ENCODE data around the gene TOPORS.
"Not testable (repeated sequence)": the region's sequence is repeated elsewhere in the genome, so short reads cannot be mapped to it uniquely, and the experiment has no call there.

Gene TOPORS

DNA sequence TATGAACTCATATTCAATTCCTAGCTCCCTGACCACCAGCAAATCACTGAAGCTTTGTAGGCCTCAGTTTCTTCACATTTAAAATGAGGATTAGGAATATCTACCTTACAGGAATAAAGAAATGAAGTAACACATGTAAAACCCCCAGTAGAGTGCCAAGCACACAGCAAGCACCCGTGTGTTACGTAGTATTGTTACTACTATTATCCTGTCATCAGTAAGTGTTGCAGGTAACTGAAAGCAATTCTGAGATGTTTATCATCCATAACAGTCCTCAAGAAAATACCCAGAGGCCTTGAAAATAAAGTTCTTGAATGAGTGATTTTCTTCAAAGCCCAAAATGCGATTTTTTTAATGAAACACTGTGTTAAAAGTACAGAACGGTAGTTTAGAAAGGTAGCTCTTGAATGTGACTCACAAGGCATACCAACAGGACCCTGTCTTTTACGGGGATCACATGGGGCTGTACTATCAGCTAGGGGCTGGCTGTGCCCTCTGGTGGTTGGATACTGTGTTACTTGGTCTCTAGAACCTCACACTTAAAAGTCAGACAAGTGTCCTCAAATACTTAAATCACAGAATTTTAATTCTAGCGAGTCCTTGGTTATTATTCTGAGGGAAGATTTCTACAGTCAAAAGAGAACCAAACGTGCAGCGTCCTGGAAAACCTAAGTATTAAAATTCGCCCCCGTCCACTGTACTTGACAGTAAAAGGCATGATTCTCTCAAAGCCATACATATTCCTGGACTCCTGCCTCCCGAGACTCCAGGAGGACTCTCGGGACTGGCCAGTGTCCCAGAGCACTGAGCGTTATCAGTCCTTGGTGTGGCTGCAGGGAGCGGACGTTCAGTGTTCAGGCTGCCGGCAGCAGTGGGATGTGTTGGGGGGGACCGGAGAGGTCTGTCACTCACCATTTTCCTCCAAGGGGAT lies 19.8 kb upstream of the TOPORS start:
- DNase-seq = no peak

DNA sequence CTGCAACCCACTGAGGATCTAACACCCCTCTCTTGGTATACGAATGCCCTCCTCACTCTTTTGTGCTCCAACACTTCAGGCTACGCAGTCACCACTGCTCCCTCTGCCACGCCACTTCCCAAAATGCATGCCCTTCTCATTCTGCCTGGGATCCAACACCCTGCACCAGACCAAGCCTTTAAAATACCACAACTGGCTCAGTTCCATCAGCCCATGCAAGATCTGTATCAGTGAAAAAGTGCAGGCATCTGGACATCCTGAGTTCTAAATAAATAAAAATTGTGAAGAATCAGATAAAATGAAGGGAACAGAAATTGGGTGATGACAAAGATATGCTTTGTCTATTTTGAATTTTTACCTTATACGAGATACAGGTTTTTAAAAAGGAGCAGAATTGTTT lies 17.9 kb upstream of the TOPORS start:
- DNase-seq = no peak

DNA sequence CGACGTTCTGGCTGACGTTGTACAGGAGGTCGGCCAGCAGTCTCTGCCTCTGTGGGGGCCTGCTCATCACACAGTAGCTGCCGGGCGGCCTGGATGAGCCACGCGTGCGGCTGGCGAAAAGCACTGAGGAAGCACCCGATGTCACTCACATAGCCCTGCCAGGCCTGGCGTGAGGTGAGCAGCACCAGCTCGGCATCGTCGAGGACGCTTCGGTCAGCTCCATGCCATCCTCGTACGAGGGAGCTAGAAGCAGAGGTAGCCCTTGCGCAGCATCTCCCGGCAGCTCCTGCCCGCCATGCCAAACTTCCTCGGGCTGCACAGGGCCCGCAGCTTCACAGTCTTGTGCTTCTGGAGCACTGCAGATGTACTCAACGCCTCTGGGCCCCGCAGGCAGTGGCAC lies 14.4 kb upstream of the TOPORS start:
- no peak for DNase-seq

DNA sequence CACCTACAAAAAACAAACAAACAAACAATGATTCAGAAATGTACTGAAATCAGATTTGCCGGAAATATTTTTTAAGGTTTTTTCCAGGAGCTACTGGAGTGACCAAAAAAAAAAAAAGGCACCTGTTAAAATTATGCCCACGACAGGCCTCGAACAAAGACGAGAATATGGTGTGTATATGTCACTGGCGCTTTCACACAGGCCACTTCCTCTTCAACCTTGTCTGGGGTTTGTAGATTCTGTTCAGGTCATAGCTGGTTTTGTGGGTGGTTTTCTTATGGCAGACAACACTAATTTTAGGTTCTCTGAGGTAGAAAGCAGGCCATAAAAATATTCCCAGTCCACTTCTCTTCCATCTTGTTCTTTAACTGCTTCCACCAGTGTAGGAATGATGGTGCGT lies 13.6 kb upstream of the TOPORS start:
- no peak for DNase-seq

DNA sequence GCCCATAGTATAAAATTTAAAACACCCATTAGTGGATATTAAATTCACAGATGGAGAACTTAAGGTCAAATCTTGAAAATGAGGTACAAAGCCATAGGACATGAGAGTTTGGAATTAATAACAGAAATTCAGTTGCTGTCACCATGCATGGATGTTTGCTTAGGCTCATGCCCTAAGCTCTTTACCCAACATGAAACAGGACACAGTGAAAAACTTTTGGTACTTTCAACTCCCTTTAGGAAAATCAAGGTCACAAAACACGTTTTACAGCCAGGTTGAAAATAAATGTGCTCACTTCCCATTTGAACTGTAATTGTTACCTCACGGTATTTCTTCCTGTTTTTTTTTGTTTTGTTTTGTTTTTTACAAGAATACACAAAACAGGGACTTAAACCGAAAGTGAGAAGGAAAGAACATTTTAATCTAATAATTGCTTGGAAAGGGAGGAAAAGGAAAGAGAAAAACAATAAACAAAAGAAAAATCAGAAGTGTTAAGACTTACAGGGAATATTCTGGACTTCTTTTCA lies 6.1 kb upstream of the TOPORS start:
- DNase-seq = no peak

DNA sequence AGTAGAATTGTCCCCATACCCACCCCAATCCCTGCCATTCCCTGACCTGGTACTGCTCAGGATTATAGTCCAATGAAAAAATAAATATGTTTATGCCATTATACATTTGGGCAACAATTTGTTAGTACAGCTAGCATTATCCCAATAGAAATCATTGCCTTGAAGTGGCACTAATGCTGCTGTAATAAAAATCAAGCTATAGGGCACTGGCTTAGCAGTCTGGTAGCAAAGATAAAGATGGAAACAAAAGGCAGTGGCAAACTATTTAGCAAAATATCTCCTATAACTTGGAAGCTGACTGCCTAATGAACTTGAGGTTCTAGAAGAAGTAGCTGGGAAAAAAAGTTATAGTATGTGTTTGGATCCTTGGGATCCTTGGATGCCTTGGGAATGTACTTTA lies 2.2 kb upstream of the TOPORS start:
- no peak for DNase-seq

DNA sequence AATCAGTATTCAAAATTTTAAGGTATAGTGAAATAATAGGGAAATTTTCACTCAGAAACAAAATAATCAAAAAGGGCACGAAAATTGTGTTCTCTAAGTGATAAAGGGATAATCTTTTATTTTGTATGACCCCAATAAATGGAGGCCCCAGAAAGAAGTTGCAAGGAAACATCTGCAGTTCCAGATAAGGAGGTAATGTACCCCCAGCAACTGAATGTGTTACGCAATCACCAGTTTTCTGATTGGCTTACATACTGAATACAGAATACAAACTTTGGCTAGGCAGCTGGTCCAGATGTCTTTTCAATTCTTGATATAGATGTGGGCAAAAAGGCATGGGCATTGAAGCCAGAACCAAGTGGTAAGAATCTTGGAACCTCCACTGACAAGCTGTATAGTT lies 1.7 kb upstream of the TOPORS start:
- no peak for DNase-seq

DNA sequence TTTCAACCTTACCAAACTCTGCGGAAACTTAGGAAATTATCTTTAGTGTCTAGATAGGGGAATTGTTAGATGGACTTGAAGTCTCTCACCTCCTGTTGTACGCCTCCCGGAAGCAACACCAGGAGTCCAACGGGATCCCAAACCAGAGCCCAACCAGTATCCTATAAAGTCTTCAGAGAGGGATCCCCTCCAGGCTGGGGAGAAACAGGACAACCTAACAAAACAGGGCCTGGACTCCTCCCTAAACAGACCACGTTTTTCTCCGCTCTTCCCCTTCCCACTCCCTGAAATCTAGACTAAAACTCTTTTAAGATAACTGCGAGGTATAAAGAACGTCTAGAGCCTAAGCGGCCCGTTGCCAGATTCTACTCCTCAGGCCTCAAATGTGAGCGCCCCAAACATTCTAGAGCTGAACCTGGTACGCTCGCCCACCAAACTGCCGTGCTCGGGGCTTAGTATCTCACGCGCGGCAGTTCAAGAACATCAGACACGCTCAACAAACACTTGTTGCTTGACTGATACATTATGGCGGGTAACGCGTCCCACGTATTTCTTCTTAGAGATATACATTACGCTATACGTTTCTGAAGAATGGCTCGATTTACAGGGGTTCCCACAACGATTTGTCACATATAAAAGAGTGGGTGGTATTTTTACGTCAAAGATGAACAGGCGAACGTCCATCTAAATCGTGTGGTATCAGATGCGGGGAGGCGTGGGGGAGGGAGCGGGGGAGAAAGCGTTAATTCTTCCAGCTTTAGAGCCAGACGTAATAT lies 922 bp downstream of the TOPORS start:
- DNase-seq = no peak

DNA sequence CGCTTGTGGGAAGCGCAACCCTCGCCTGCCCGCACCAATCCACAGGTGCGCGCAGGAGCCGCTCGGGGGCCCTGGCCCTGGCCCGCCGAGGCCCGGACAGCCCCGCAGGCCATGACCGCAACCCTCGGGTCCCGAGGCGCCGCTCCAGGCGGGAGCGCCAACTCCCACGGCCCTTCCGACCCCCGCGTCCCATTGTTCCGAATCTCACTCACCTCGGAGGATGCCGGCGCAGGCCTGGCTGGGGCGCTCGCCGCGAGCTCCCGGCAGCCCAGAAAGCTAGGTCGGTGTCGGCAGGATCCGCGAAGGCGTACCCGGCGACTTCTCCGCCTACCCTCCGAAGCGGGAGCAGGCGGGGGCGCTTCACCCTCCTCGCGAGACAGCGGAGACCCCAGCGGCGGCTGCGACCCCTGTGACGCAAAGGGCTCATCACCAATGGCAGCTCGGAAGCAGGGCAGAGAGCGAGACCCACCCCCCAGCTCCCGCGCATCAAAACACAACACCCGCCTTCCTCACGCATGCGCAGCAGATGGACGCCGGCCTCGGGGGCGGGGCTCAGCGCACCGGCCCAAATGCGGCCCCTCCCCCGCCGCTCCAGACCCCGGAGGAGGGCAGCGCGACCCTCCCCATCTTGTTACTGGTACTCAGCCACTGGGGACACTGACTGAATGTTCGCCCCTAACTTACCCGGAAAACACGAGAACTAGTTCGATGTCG lies 1.7 kb downstream of the TOPORS start:
- DNase-seq = peak; percentile 97

DNA sequence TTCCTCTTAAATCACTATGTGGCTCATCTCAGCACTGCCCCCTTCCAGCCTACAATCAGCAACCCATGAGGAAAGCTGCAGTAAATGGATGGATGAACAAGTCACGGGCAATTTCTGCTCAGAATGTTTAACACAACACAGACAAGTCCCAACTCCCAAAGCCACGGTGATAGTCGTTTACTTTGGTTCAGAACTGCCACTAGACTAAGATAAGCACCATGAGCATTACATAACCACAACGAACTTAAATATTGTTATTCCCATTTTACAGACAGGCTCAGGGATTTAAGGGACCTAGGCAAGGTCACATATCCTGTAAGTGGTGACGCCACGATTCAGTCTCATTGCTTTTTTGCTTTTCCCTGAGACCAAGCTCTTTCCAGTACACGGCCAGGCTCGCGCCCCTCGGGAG lies 2.2 kb downstream of the TOPORS start:
- no peak for DNase-seq

DNA sequence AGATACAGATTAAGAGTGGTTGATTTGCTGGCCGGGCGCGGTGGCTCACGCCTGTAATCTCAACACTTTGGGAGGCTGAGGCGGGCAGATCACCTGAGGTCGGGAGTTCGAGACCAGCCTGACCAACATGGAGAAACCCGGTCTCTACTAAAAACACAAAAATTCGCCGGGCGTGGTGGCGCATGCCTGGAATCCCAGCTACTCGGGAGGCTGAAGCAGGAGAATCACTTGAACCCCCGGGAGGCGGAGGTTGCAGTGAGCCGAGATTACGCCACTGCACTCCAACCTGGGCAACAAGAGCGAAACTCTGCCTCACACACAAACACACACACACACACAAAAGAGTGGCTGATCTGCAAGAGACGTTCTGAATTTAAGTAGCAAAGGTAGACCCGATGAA lies 4.2 kb downstream of the TOPORS start:
- not testable (repeated sequence) for DNase-seq

DNA sequence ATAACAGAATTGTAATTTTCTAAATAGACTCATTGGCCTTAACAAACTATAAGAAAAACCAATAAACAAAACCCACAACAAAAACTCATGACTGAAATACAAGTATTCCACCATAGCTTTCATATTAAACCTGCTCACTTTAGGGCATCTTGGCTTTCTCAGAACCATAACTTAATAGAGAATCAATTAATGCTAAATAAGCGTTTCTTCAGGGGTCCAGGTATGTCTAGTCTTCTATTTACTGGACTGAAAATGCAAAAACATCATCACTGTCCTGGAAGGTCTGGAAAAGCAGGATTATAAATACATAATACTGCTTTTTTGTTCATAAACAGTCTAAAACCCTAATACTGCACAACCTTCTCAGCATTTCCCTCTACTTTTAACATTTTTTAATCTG lies 6.5 kb downstream of the TOPORS start:
- no peak for DNase-seq

DNA sequence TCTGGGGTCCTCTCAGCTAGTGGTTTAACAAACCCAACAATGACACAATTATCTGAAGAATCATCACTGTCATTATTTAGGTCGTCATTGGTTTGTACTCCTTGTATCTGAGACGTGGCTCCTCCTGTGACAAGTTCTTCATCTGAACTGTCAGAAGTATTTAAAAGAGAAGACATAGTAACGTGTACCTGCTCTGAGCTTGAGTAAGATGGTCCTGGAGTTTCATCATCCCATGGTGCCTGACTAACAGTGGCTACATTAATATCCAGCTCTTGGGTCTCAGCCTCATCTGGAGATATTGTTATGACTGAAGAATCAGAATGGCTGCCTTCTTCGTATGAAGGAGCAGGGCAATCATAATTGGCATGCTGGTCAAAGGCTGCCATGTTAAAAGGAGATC lies 9.3 kb downstream of the TOPORS start:
- no peak for DNase-seq

DNA sequence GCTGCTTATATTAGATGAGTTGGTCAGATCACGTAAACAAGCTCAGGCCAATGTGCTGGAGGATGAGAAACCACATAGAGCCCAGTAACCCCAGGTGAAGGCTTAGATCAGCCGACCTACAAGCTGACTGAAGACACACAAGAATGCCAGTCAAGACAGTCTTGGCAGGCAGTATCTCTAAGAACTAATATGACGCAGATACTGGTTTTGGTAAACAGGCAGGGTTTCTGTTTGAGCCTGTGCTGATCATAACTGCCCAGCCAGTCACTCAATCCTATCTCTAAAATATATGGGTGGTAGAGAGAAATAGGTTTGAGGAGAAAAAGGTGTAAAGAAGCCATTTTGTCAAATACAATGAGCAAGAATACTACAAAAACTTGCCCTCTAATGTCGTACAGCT lies 18.6 kb downstream of the TOPORS start:
- DNase-seq = no peak

DNA sequence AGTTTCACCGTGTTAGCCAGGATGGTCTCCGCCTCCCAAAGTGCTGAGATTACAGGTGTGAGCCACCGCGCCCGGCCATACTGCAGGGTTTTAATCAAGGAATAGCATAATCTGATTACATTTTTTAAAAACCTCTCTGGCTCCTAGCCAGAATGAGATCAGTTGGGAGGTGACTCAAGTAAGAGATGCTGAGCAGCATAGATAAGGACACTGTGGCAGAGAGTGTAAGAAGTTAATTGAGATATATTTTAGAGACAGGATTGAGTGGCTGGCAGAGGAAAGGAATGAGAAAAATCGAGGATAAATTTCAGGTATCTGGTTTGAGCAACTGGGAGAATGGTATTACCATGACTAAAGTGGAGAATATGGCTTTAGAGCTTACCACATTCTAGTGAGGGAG lies 19.1 kb downstream of the TOPORS start:
- DNase-seq = no peak

DNA sequence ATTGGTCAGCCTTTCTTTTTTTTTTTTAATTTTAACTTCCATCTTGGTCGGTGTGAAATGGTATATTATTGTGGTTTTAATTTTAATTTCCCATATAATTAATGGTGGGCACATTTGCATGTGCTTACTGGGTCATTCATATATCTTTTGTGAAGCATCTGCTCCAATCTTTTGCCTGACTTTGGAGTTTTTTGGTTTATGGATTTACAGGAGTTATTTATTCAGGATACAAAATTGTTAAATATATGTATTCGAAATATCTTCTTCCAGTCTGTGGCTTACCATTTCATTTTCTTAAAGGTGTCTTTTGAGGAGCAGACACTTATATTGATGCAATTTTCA lies 25.7 kb downstream of the TOPORS start:
- DNase-seq = no peak

DNA sequence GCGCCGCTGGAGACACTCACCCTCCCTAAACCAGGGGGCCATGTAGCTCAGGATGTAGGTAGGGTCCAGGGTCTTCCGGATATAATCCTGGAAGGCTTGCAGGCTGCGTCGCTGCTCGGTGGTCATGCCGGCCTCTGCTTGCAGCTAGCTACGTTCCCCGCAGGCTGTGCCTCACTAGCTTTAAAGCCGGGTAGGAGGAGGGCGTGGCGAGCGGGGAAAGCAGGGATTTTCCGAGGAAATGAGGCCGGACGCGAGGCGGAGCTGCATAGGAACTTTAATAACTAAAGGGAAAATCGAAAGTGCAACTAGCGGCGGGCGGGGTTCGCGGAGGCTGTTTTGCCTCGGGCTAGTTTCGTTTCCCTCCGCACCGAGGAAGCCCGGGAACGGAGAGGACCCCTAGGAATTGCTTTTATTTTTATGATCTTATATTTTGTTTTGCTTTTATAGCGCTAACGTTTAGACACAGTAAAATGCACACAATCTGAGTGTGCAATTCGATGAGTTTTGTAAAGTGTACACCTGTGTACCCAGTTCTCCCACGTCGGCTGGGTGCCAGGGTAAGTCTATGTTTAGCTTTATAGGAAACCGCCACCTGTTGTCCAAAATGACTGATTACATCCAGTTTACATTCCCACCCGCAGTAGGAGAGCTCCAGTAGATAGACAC lies 26.2 kb downstream of the TOPORS start, which contains the start of gene RIGI:
Gene RIGI, minus strand, starts transcription at position 156 of the 666 bp plus-strand sequence. Its CDS starts 30 bp downstream, at position 126.
- DNase-seq = peak; percentile 92

DNA sequence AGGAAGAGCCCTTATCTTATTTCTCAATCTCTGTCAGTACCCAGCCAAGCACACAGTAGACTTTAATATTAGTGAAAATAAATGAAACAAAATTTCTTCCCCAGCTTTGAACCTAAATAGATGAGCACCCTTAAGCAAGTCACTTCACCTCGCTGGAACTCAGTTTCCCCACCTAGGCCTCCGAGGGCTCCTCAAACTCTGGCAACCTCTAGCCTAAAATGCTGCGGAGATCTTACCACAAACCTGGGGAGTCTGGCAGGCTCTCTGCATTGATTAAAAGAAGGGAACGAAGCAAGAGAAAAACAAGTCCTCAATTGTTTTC lies 26.7 kb downstream of the TOPORS start:
- no peak for DNase-seq

DNA sequence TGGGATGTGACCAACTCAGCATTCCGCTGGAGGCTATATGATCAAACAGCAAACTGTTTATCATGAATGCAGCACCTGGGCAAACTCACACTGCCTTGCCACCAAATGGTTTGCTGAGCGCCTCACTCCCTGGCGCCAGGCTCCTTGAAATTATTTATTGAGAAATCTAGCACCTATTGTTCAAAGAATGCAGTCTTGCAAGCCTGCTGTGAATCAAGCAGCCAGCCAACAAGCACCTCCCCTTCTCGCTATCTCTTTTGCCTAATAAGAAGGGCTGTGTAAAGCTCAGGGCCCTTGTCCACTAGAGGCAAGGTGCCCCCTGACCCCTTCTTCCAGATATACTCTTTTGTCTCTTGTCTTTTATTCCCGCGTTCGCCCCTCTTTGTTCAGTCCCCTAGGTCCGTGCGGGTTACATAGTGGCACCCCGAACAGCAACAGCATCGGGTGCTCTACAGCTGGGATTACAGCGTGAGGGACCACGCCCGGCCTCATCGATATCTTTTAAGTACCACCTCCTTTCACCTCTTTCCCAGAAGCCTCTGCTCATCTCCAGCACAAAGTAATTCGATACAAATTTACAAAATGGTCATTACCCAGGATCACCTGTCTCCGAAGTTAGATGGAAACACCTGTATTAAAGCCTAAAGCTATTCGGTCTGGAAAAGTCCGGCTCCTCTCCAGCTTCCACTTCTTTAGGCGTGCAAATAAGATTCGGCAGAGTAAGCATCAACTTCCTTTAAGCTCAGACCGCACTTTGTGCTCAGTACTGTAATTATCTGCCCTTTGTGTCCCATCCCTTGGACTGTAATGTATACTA lies 27.3 kb downstream of the TOPORS start:
- DNase-seq = peak; percentile 29

DNA sequence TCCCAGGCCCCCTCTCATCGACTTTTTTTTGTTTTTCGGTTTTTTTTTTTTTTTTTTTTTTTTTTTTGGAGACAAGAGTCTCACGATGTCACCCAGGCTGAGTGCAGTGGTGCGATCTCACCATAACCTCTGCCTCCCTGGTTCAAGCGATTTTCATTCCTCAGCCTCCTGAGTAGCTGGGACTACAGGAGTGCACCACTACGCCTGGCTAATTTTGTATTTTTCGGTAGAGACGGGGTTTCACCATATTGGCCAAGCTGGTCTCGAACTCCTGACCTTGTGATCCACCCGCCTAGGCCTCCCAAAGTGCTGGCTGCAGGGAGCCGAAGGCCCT lies 27.9 kb downstream of the TOPORS start:
- DNase-seq = not testable (repeated sequence)

DNA sequence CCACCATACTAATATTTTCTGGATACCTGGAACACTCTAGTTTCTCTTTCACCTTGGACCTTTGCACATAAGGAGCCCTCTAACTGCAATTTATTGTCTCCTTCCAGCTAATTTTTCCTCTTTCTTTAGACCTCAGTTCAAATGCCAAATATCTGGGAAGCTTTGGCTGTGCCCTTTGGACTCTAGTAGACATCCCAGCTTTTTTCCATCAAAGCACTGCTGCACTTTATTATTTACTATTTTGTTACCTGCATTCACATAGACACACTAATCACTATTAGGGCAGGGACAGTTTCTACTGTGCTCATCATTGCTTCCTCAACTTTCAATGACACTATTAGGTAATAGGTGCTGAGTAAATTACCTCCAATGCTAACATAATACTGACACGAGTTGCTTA lies 28.5 kb downstream of the TOPORS start:
- DNase-seq = no peak

DNA sequence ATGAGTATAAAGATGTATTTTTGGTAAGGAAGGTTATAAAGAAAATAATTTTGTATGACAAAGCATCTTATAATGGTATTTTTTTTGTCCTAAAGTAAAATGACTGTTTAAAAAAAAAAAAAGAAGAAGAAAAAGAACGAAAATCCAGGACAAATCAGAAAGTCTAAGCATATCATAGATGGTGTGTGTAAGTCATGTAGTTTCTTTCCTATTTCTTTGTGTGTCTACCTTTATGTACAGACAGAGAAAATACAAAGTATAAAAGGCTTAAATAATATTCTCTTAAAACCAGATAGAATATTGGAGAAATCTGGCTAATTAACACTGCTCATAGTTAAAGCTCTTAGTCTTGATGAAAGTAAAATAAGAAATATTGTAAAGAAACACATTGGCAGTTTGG lies 34.1 kb downstream of the TOPORS start:
- no peak for DNase-seq

Measured in right kidney (tissue), 1 donor.